Astrocyte (in vitro differentiated cells and primary cell): Measurements from ENCODE around the gene GREM2.

Experiments used
- CTCF ChIP-seq: IDR thresholded peaks from 2 replicates; pipeline ENCODE4 v1.5.1; 2011; ENCODE audit warnings: low read depth, mild to moderate bottlenecking, inconsistent platforms, low read length, moderate library complexity; ENCODE audit not compliant: insufficient read depth
- EZH2 ChIP-seq: IDR thresholded peaks from 2 replicates; pipeline ENCODE4 v1.6.1; 2012; ENCODE audit warnings: mild to moderate bottlenecking, low read length, inconsistent platforms; ENCODE audit not compliant: insufficient read depth

GRCh38 chr1:240610636-240611035, 1.3 kb downstream of the GREM2 start:
- TF ChIP-seq CTCF (no peak), EZH2 (no peak)
